Ramos (cell line): ENCODE results near the gene CDC5L.

Experiments used
- in situ Hi-C: fragments of 300-500 bp; cut with MboI; formaldehyde crosslinking; loops from one replicate; pipeline ENCODE4 v1.14.3; 2022; ENCODE audit warnings: low sequenced_read_pairs; ENCODE audit not compliant: unreplicated experiment

The CDC5L gene

DNA sequence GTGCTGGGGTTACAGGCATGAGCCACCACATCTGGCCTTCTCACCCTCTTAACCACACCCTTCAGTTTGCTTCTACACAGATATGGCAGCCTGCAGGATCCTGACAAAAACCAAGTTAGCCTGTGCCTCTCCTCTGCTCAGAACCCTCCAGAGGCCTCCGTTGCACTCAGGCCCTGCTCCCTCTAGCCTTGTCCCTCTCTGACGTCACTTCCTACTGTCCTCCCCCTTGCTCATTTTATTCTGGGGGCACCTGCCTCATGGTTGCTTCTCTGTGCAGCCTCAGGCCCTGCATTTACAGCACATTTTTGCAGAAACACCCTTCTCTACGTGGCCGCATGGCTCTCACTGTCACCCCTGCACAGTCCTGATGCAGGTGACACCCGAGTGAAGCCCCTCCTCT is 105.6 kb downstream of the CDC5L start:
- in situ Hi-C loops, result no loop called here

DNA sequence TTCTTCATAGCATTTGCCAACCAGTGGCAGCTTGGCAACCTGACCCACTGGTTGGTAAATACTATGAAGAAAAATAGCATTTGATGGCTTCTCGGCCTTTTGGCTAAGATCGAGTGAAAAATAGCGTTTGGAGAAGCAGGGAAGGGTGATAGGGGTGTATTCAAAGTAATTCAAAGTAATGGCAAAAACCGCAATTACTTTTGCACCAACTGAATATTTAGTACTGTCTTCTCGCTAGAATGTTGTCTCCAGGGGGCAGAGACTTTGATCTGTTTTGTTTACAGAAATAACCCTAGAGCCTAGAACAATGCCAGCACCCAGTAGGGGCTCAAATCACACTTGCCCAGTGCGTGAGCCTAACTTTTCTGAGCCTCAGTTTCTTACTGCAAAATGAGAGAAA is 106.1 kb downstream of the CDC5L start:
- in situ Hi-C loops, result no loop called here

DNA sequence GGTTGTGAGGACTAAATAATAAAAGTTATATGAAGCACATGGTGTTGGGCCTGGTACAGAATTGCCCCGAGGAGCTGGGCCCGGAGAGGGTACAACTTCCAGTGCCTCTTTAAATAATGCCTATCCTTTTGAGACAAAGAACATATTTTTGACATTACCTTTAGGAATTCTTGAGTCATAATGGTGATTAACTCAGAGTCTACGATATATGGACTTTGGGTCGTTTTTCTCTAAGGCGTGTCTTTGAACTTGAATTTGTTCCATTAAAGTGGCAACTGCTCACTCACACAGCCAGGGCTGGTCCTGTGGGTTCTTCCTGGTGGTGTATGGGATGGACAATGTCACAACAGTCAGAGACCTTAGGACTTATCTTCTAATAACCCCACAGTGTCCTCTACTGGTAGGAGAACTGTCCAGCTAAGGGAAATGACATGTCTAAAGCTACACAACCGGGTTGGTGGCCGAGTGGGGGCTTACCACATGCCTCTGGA is 106.5 kb downstream of the CDC5L start:
- in situ Hi-C loops, result no loop called here

DNA sequence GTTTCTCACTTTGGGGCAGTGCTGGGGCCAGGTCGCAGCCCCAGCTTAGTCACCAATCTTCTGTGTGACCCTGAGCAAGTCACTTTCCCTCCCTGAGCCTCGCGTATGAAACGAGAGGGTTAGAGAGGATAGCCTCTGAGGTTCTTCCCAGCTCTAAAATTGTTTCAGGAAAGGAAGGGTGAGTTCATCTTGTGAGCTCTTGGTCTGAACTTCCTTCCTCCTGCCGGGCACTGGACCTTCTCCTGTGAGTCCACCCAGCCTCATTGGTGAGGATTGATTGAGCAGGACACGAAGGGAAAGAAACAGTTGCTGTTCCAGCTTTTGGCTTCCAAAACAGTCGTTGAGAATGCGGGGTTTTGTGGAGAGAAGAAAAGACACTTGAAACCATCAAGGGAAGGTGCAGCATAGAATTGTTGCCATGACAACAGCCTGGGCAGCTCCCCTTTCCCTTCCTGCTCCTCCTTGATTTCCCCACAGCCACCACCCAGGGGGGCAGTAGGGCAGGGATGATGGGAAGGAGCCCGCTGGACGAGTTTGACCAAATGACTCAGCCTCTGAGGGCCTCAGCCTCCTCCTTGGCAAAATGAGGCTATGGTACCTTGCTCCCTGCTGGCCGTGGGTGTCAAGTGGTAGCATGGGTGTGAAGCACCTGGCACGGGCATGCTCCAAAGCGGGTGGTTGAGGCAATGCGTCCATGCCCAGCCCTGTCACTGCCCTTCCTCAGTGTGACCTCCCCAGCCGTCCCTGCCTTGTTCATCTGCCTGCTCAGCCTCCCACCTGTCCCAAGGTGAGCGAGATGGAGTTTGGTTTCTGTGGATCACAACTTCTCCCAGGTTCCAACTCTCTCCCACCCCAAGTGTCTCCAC is 107.8 kb downstream of the CDC5L start:
- in situ Hi-C loops, result no loop called here

DNA sequence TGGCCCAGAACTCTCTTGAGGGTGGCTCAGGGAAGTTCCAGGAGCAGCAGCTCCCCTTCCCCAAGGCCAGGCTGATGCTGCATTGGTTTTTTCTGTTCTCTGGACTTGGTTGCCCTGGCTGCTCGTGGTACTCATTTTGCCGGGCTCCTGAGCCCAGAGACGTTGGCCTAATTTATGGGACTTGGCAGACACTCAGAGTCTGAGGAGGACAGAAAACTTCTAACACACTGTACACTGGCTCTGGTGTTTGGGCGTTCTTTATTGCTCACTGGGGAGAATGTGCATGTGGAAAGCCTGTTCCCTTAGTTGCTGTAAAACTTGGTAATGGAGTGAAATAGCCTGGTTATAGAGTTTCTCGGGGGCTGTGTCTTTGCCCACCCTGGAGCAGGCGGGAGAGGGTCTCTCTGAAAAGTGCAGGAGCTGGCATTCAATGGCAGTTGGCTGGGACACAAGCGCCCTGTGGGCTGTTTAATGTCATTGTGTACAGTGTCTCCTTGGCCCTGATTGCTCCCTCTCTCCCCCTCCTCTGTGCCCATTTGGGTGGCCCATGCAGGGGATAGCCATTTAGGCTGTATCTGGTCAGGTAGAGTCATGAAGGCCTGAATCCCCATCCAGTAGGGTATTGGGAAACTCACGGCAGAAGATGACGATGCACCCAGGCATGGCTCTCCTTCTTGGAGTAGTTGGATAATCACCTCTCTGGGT is 109.3 kb downstream of the CDC5L start:
- in situ Hi-C loops, result no loop called here

DNA sequence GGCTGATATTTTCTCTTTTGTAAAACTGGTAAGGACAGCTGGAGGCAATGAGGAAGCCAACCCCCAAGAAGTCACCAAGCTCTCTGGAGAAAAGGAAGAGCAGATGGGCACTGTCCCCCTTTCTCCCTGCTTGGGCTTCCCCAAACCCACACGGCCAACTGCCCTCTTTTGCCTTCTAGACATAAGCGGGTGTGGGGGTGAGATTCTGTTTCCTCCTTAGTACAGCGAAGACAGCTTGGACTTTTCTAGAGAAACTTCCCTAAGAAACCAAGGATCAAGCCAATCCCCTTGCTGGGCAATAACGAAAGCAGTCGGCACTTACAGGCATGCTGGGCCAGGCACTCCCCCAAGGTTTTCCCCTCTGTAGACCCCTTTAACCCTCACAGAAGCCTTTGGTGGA is 110.3 kb downstream of the CDC5L start:
- in situ Hi-C loops, result no loop called here

DNA sequence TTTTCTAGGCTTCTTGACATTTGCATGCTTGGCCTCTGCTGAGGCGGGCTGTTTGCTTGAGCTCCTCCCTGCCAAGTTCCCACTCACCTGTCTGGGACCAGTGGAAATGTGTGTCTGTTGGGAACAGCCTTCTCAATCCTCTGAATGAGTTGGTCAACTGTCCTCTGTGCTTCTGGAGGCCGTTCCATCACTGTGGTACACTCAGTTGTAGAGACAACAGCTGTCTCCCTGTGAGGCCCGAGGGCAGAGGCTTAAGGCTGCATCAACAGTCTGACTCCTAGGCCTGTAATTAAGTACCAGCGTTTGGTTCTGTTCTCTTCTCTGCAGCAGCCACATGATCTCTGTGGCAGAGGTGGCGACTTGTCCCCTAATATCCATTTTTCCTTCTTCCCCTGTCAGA is 110.9 kb downstream of the CDC5L start:
- in situ Hi-C loops, result no loop called here

DNA sequence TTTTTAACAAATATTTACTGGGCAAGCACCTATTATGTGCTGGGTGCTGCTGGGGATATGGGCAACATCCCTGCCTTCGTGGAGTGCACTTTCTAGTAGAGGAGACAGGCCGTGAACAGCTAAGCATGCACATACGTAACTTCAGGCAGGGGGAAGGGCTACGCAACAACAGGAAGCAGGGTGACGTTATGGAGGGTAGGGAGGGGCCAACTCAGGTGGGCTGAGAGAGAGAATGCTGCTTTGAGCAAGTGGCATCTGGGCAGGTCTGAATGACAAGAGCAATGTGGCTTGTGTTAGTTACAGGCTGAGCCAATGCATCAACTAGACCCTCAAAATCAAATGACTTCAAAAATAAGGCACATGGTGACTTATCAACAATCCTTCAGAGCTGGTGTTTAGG is 112.1 kb downstream of the CDC5L start:
- in situ Hi-C loops, result no loop called here
